GM19025 (cell line): ENCODE results near the gene NOTCH2.

Experiments used
- ATAC-seq: cut with Tn5 transposase; IDR thresholded peaks from one replicate; pipeline ENCODE4 v1.9.1; 2021; ENCODE audit warnings: mild to moderate bottlenecking, low read depth, moderate library complexity; ENCODE audit not compliant: unreplicated experiment

The NOTCH2 gene

DNA sequence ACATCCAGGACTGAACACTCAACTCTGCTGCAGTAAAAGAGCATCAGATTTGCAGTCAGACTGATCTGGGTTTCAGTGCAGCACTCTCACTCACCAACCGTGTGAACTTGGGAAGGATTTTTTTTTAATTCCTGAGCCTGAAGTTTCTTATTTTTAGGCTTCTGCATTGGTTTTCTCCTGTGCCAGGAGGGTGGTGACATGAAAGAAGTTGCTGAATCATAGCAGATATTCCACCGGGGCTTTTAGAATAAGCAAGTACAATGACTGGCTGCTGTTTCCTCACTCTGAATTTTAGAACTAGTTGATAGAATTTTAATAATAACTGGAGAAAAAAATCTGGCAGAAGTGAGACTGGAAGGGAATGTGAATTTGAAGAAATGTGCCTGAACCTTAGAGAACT lies 184.8 kb downstream of the NOTCH2 start:
- no peak for ATAC-seq

DNA sequence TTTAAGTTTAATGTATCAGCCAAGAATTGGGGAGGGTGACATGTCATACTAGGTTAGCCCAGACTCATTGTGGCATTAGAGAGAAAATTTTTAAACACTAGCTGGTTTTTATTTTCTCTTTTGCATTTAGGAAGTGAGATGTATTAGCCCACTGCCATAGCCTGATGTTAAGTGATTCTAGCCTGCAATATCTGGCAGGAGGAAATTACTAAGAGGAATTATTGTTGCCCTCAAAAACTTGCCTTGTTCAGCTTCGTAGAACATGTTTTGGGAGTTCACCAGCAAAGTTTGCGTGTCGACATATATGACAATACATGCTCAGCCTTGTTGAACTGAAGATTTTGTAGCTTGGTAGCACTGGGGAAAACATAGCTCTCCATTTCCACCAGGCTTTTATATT lies 185.6 kb downstream of the NOTCH2 start:
- ATAC-seq: no peak

DNA sequence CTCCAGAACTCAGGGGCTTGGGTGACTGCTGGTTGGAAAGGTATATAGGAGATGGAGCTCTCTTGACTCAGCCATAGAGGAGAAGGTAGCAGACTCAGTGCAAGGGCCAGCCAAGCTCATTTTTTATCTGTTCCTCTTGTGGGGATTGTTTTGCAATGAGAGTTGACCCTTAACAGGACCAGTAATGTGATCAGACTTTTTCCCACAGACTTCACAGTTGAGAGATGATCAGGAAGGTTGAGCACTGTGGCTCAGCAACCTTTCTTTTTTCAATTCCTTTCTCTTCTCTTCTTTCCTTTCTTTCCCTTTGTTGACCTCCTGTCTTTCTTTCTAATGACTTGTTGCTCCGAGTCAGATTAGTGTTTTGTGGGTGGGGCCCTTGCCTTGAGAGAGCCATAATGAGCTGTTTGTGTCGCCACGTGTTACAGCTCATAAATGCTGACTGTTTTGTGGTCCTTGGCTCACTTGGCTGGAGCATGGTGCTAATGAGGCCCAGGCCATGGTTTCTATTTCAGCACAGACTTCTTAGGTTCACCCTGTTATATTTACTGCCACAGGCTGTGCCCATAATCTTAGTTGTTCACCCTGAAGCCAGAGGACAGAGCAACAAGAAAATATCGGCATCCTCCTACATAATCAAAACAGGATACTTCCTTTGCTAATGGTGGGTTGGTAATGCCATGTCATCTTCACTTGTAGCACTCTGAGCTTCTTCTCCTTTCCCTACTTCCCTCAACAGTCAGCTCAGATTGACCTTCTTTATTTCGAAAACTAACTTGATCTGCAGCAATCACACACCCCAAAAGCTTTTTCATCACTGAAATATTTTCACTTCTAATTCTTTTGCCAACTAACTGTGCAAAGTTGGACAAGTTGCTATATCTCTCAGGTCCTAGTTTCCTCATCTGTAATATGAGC lies 187.1 kb downstream of the NOTCH2 start:
- ATAC-seq: no peak

DNA sequence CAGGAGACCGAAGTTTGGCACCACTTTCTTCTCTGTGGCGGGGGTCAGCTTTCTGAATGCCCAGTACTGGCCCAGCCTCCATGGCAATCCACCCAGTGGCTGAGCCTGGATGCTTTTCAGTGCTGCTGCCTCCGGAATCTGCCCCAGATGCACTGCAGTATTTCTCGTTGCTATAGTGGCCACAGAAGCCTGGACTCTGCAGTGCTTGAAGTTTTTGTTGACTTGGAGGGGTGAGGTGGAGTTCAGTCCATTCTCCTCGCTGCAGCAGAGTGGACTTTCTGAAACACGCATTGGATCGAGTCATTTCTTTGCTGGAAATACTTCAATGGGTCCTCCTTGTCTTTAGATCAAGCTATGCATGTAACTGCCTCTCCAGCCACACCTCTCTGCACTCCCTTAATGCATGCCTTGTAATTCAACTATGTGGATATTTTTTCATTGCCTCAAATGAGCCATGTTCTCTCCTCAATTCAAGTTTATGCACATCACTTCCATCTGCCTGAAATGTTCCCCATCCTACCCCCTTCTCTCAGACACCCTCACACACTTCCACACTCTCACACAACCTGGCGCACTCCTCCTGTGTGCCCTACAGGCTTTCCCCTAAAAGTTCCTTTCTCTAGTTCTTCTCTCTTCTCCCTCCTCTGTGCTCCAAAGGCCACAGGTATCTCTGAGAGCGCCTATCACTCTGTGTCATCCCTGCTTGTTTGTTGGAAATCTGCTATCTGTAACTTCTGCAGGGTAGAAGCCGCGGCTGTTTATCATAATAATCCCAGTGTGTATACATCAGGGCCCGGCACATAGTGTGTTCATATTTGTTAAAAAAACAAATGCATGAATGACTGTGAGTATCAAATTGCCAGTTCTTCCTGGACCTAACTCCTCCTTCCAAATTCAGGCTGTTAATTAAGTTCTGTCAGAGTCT lies 189.7 kb downstream of the NOTCH2 start:
- no peak for ATAC-seq

GRCh38 chr1:119878171-119878570 lies 191.3 kb downstream of the NOTCH2 start:
- no peak for ATAC-seq

- no peak for ATAC-seq
These were observed 195.3 kb downstream of the NOTCH2 start for GRCh38 chr1:119874186-119874585.

DNA sequence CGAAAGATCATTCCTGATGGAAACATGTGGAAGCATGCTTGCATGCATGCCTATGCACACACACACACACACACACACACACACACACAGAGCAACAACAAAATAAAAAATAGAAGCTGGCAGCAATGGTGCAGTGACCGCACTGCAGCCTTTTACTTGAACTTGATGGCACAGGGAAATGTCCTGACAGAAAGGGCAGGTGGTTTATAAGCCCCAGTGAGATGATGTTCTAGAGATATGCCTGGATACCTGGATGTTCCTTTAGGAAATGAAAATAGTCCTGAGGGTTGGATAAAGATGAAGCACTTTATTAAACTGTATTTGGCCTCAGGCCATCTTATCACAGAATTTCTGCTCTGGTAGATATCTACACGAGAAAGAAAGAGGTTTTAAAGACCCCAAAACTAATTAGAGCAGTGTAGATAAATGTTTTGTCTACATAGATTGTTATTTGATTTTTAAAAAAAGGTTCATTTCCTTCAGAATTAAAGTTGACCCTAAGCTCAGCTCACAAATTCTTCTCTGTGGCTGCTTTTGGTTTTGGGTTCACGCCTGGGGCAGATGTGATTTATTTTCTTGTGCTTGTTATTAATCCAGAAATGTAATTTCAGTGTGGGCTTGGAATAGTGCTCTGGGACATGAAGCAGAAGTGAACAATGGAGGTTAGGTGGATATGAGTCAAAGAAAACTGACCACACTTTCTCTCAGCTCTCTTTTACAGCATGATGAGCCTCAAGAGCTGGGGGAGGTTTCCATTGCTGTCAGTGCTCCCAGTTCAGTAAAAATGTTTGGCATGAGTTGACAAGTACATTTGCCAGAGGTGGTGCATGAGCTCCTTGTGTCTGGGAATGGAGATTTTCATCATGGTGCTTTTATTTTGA lies 196.1 kb downstream of the NOTCH2 start:
- no peak for ATAC-seq

DNA sequence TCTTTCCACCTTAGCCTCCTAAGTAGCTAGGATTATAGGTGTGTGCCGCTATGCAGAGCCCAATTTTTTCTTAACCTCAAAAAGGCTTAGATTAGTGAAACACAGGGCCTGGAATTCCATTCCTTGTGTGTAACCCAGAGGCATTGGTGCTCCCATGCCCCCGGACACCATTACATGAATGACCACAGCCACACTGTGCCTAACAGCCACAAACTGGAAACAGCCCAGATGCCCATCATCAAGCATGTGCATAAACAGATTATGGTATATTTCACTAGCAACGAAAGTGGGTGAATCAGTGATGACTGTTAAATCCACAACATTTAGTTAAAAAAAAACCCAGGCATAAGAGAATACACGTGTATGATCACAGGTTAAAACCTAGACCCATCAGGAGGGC lies 197.6 kb downstream of the NOTCH2 start:
- ATAC-seq: no peak

DNA sequence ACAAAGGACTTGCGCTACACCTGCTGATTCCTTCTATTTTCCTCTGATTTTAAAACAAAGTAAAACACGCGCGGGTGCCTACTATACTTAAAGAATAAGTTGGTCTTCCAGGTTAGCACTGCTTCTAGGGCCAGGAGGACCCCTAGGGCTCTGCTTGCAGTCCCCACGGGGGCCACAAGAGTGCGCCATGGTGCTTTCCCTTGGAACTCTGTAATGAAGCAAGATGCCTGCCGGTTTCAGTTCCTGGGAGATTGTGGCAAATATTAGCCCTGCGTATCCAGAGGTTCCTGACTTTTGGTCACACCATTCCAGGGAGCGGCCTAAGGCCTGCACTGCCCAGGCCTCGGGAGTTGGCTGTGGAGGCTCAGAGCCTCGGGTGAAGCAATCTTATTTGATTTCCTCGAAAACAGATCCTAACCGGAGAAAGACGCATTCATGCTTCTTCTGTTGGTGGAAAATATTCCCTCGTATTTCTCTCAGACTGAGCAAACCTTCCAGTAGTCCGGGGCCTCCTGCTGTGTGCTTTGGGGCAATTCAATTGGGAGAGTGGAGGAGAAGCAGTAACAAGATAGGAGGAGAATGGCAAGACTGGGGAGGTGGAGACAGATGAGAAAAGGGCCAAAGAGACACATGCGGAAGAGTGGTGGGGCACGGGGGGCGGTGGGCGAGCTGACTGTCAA lies 198.4 kb downstream of the NOTCH2 start:
- ATAC-seq: no peak

DNA sequence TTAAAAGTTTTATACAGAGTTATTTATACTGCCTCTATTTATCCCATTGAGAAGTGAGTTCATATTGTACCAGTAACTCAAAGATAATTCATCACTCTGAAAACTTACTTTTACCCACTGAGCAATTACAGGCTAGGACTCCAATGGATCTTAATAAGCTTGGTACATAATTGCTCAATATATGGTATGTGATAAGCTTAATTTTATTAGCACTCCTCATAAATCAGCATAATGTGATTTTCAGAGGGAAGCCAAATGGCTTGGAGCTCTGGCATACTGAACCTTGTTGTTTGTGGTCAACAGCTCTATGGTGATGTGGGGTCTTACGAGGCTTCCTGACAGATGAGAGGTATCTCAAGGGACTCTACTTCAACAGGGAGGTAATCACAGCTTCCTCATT lies 199.5 kb downstream of the NOTCH2 start:
- ATAC-seq: no peak

GRCh38 chr1:119868176-119868575 lies 201.3 kb downstream of the NOTCH2 start:
- ATAC-seq: no peak

DNA sequence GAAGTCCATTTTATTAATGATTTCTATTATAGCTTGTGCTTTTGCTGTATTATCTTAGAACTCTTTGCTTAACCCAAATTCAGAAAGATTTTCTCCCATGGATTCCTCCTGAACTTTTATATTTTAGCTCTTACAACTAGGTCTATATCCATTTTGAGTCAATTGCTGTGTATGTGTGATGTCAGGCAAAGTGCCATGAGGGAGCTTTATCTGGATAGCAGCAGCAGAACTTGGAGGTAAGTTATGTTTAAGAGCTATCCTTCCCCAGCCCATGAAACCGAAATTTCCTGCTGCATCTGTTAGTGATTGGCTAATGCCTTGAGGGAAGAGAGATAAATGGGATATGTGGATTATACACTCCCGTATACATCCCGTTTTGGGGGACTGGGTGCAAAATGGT lies 203.0 kb downstream of the NOTCH2 start:
- ATAC-seq: no peak

DNA sequence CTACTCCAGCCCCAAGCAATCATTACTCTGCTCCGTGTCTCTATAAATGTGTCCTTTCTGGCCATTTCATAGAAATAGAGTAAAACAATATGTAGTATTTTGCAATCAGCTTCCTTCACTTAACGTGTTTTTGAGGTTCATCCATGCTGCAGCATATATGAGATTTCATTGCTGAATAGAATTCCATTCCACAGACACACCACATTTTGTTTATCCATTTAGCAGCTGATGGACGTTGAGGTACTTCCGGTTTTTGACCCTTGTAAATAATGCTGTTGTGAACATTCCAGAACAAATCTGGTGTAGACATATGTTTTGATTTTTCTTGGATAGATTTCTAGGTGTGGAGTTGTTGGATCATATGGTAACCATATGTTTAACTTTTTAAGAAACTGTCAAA lies 203.8 kb downstream of the NOTCH2 start:
- ATAC-seq: no peak

DNA sequence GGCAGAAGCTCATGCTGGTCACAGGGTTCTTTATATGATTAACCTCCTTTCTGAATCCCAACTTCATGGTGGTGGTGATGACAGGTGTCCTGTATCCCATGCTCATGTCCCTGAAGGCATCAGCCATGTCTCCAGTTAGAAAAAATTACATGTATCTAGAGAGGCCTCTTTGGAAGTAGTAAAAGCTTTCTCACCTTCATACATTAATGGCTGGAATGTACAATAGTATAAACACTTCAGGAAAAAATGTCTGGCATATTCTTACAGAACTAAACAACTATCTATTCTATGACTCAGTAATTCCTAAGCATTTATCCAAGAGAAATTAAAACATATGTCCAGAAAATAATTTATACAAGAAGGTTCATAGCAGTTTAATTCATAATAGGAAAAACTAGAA lies 207.2 kb downstream of the NOTCH2 start:
- ATAC-seq: no peak
